HFF-Myc (cell line): ENCODE results near the gene OR52A5.
"Not testable (repeated sequence)": the region's sequence is repeated elsewhere in the genome, so short reads cannot be mapped to it uniquely, and the experiment has no call there.

ENCODE experiments used
- DNase-seq: peaks from one replicate; pipeline ENCODE4 v3.0.0-alpha.2; 2011; ENCODE audit warnings: low read depth; ENCODE audit errors: extremely low read depth
- H3K4me3 ChIP-seq: replicated peaks from 2 replicates; pipeline ENCODE4 v1.5.1; 2011; ENCODE audit warnings: low read depth, mild to moderate bottlenecking, control low read depth, low read length
- CTCF ChIP-seq: IDR thresholded peaks from 2 replicates; pipeline ENCODE4 v1.5.1; 2012; ENCODE audit warnings: mild to moderate bottlenecking, low read depth, low read length, control low read depth; ENCODE audit errors: missing control alignments

The OR52A5 gene

GRCh38 chr11:5137996-5138395, at the start of gene OR52A5:
Gene OR52A5 (minus strand): TSS chr11:5138356. CDS start chr11:5132642, 5,714 bp downstream.
- no peak within 1 kb of the TSS for H3K4me3 ChIP-seq
- TF ChIP-seq CTCF: no peak
- no peak for DNase-seq

GRCh38 chr11:5178046-5178837, 40.1 kb upstream of the OR52A5 start:
- H3K4me3 ChIP-seq: no peak overlapping the region
- DNase-seq: no peak
- TF ChIP-seq CTCF: no peak

- H3K4me3 ChIP-seq: no peak overlapping the region
- TF ChIP-seq CTCF: no peak
- DNase-seq: no peak
Observed at GRCh38 chr11:5174934-5175333, 36.8 kb upstream of the OR52A5 start.

- H3K4me3 ChIP-seq: no peak overlapping the region
- no peak for TF ChIP-seq CTCF
- no peak for DNase-seq
Observed at GRCh38 chr11:5171856-5172255, 33.7 kb upstream of the OR52A5 start.

GRCh38 chr11:5165898-5166297, 27.7 kb upstream of the OR52A5 start:
- not testable (repeated sequence) for DNase-seq, H3K4me3 ChIP-seq

- H3K4me3 ChIP-seq, DNase-seq: not testable (repeated sequence)
Observed at GRCh38 chr11:5164807-5165206, 26.7 kb upstream of the OR52A5 start.

- not testable (repeated sequence) for DNase-seq, H3K4me3 ChIP-seq
Observed at GRCh38 chr11:5161045-5161444, 22.9 kb upstream of the OR52A5 start.

GRCh38 chr11:5160217-5160616, 22.1 kb upstream of the OR52A5 start:
- not testable (repeated sequence) for DNase-seq, H3K4me3 ChIP-seq

- TF ChIP-seq CTCF: no peak
- DNase-seq: no peak
- no peak overlapping the region for H3K4me3 ChIP-seq
Observed at GRCh38 chr11:5159806-5160205, 21.6 kb upstream of the OR52A5 start.
